Mesenchymal stem cell (in vitro differentiated cells and primary cell): ENCODE data around the gene NANOS1.

Source experiments
- DNase-seq: peaks from one replicate; pipeline ENCODE4 v3.0.0-alpha.2; 2013
- H2AFZ ChIP-seq: one replicate; pipeline ENCODE4 v1.6.1; 2013; ENCODE audit warnings: low read depth, mild to moderate bottlenecking, control low read depth, inconsistent platforms, low read length, moderate library complexity
- H2AK5ac ChIP-seq: 2 replicates; pipeline ENCODE4 v1.6.1; 2013; ENCODE audit warnings: low read length, moderate library complexity, mild to moderate bottlenecking, inconsistent platforms; ENCODE audit not compliant: severe bottlenecking
- H2BK120ac ChIP-seq: one replicate; pipeline ENCODE4 v1.6.1; 2013; ENCODE audit warnings: low read depth, mild to moderate bottlenecking, inconsistent platforms, low read length, moderate library complexity
- H2BK12ac ChIP-seq, 2 experiments: one replicate each; pipeline ENCODE4 v1.6.1; 2013; ENCODE audit warnings: inconsistent platforms in 2 of 2, low read length in 2 of 2, mild to moderate bottlenecking in 2 of 2, moderate library complexity in 2 of 2, control low read depth in 1 of 2
- H2BK15ac ChIP-seq: one replicate; pipeline ENCODE4 v1.6.1; 2013; ENCODE audit warnings: mild to moderate bottlenecking, low read depth, inconsistent platforms; ENCODE audit not compliant: poor library complexity, severe bottlenecking
- H2BK5ac ChIP-seq: 2 replicates; pipeline ENCODE4 v1.6.1; 2013; ENCODE audit warnings: low read depth, mild to moderate bottlenecking, low read length, control low read depth, inconsistent platforms; ENCODE audit not compliant: poor library complexity, severe bottlenecking
- H3K14ac ChIP-seq, 2 experiments: one replicate each; pipeline ENCODE4 v1.6.1; 2013; ENCODE audit warnings: inconsistent platforms in 2 of 2, low read length in 2 of 2, control low read depth in 1 of 2, mild to moderate bottlenecking in 1 of 2, moderate library complexity in 1 of 2
- H3K18ac ChIP-seq, 2 experiments: one replicate each; pipeline ENCODE4 v1.6.1; 2013; ENCODE audit warnings: inconsistent platforms in 2 of 2, low read length in 2 of 2, control low read depth in 1 of 2, low read depth in 1 of 2, mild to moderate bottlenecking in 1 of 2
- H3K23ac ChIP-seq, 2 experiments: one replicate each; pipeline ENCODE4 v1.6.1; 2013; ENCODE audit warnings: inconsistent platforms in 2 of 2, low read length in 2 of 2, mild to moderate bottlenecking in 2 of 2, moderate library complexity in 2 of 2, control low read depth in 1 of 2
- H3K27ac ChIP-seq: 2 replicates; pipeline ENCODE4 v1.5.1; 2013; ENCODE audit warnings: mild to moderate bottlenecking, moderate library complexity, low read length, control low read depth, inconsistent platforms; ENCODE audit not compliant: poor library complexity, severe bottlenecking
- H3K27me3 ChIP-seq, 2 experiments: 2 replicates each; pipeline versions ENCODE4 v1.6.1 to v1.7.0; 2013; ENCODE audit warnings: low read length in 2 of 2, mild to moderate bottlenecking in 2 of 2, moderate library complexity in 2 of 2, control low read depth in 1 of 2, inconsistent platforms in 1 of 2; ENCODE audit not compliant: control insufficient read depth in 1 of 2, insufficient read depth in 1 of 2
- H3K36me3 ChIP-seq, 2 experiments: 2 replicates each; pipeline versions ENCODE4 v1.6.1 to v1.7.0; 2013; ENCODE audit warnings: low read length in 2 of 2, control low read depth in 1 of 2, inconsistent platforms in 1 of 2, low read depth in 1 of 2, mild to moderate bottlenecking in 1 of 2; ENCODE audit not compliant: insufficient read depth in 2 of 2, control insufficient read depth in 1 of 2
- H3K4ac ChIP-seq, 2 experiments: one replicate each; pipeline ENCODE4 v1.6.1; 2013; ENCODE audit warnings: inconsistent platforms in 2 of 2, low read length in 2 of 2, mild to moderate bottlenecking in 2 of 2, moderate library complexity in 2 of 2, control low read depth in 1 of 2, low read depth in 1 of 2
- H3K4me1 ChIP-seq: 2 replicates; pipeline ENCODE4 v1.6.1; 2013; ENCODE audit warnings: low read depth, low read length, control low read depth; ENCODE audit not compliant: control insufficient read depth, insufficient read depth
- H3K4me2 ChIP-seq: 2 replicates; pipeline ENCODE4 v1.6.1; 2013; ENCODE audit warnings: low read length, mild to moderate bottlenecking, inconsistent platforms; ENCODE audit not compliant: poor library complexity, severe bottlenecking
- H3K4me3 ChIP-seq, 2 experiments: 2 replicates each; pipeline versions ENCODE4 v1.5.1 to v1.7.0; 2013; ENCODE audit warnings: low read length in 2 of 2, mild to moderate bottlenecking in 2 of 2, control low read depth in 1 of 2, low read depth in 1 of 2; ENCODE audit not compliant: insufficient read depth in 1 of 2
- H3K79me1 ChIP-seq: replicated peaks from 2 replicates; pipeline ENCODE4 v1.6.1; 2013; ENCODE audit warnings: mild to moderate bottlenecking, control low read depth, low read length, inconsistent platforms; ENCODE audit not compliant: poor library complexity, severe bottlenecking
- H3K9ac ChIP-seq: 2 replicates; pipeline ENCODE4 v1.7.0; 2013; ENCODE audit warnings: mild to moderate bottlenecking, low read length, moderate library complexity
- H3K9me3 ChIP-seq: 2 replicates; pipeline ENCODE4 v1.7.0; 2013; ENCODE audit warnings: mild to moderate bottlenecking, low read length; ENCODE audit not compliant: control insufficient read depth
- H4K8ac ChIP-seq: one replicate; pipeline ENCODE4 v1.6.1; 2013; ENCODE audit warnings: inconsistent platforms, mild to moderate bottlenecking, low read length, moderate library complexity
- H4K91ac ChIP-seq: one replicate; pipeline ENCODE4 v1.6.1; 2013; ENCODE audit warnings: mild to moderate bottlenecking, low read length, inconsistent platforms
- WGBS: methylation state at CpG from one replicate; pipeline ENCODE4 v1.1.7; 2013; ENCODE audit warnings: mixed read lengths; 5-methylcytosine and 5-hydroxymethylcytosine counted together

The NANOS1 gene

GRCh38 chr10:118986815-118987790 lies 42.4 kb upstream of the NANOS1 start:
- Histone ChIP-seq H3K4me1 (peaks cover 1% of the 10 kb centered on the region), H2BK120ac (no peak overlapping the region), H3K4me2 (no peak overlapping the region), H4K8ac (no peak overlapping the region), H4K91ac (no peak overlapping the region), H3K9me3 (peaks cover 24% of the 10 kb centered on the region), H2AFZ (no peak overlapping the region), H3K36me3 (no peaks in the 10 kb centered on the region), H3K27ac (no peak overlapping the region), H3K23ac (no peak overlapping the region), H3K9ac (no peak overlapping the region), H3K14ac (no peak overlapping the region), H3K4me3 (no peak overlapping the region), H2AK5ac (no peak overlapping the region), H3K79me1 (no peaks in the 10 kb centered on the region), H3K27me3 (peaks cover 7 to 15% of the 10 kb centered on the region in 2 experiments), H2BK12ac (no peak overlapping the region), H2BK15ac (no peak overlapping the region), H3K18ac (no peak overlapping the region), H3K4ac (no peak overlapping the region), H2BK5ac (no peak overlapping the region)
- no peak for DNase-seq
- 90% methylated on average over 4 of the region's 7 CpGs for WGBS

GRCh38 chr10:118990326-118990725 lies 39.2 kb upstream of the NANOS1 start:
- Histone ChIP-seq H3K4ac (no peak overlapping the region), H3K18ac (no peak overlapping the region), H3K9ac (no peak overlapping the region), H3K36me3 (no peaks in the 10 kb centered on the region), H2BK5ac (no peak overlapping the region), H3K14ac (no peak overlapping the region), H2BK120ac (no peak overlapping the region), H3K4me2 (no peak overlapping the region), H3K23ac (no peak overlapping the region), H3K27ac (no peak overlapping the region), H3K9me3 (peaks cover 13% of the 10 kb centered on the region), H3K27me3 (peaks cover 17 to 40% of the 10 kb centered on the region in 2 experiments), H4K91ac (no peak overlapping the region), H4K8ac (no peak overlapping the region), H2BK15ac (no peak overlapping the region), H2AFZ (no peak overlapping the region), H2AK5ac (no peak overlapping the region), H3K4me3 (no peak overlapping the region), H3K79me1 (no peaks in the 10 kb centered on the region), H2BK12ac (no peak overlapping the region), H3K4me1 (peaks cover 1% of the 10 kb centered on the region)
- no peak for DNase-seq
- no CpG with 5 or more reads among the region's 1 CpG for WGBS

- Histone ChIP-seq H3K4me3 (no peak overlapping the region), H3K4me1 (peaks cover 1% of the 10 kb centered on the region), H3K14ac (no peak overlapping the region), H3K4me2 (no peak overlapping the region), H2AFZ (no peak overlapping the region), H2AK5ac (no peak overlapping the region), H3K27me3 (peaks cover 17 to 40% of the 10 kb centered on the region in 2 experiments), H3K9ac (no peak overlapping the region), H3K4ac (no peak overlapping the region), H3K9me3 (peaks cover 2% of the 10 kb centered on the region), H3K36me3 (no peaks in the 10 kb centered on the region), H3K18ac (no peak overlapping the region), H2BK5ac (no peak overlapping the region), H3K27ac (no peak overlapping the region), H2BK15ac (no peak overlapping the region), H2BK12ac (no peak overlapping the region), H3K79me1 (no peaks in the 10 kb centered on the region), H3K23ac (no peak overlapping the region), H2BK120ac (no peak overlapping the region), H4K8ac (no peak overlapping the region), H4K91ac (no peak overlapping the region)
- WGBS, result 62% methylated on average over 2 of the region's 2 CpGs
- no peak for DNase-seq
These were observed 37.0 kb upstream of the NANOS1 start for GRCh38 chr10:118992496-118992895.

GRCh38 chr10:118993214-118993613 lies 36.3 kb upstream of the NANOS1 start:
- H3K27ac ChIP-seq, result no peak overlapping the region
- no peak overlapping the region for H2BK5ac ChIP-seq
- H3K23ac ChIP-seq, result no peak overlapping the region
- H3K9me3 ChIP-seq, result peaks cover 7% of the 10 kb centered on the region
- no peak overlapping the region for H2BK12ac ChIP-seq
- H3K27me3 ChIP-seq, result peaks cover 17 to 40% of the 10 kb centered on the region in 2 experiments
- DNase-seq, result no peak
- no peak overlapping the region for H2AK5ac ChIP-seq
- H3K14ac ChIP-seq, result no peak overlapping the region
- no peaks in the 10 kb centered on the region for H3K36me3 ChIP-seq
- no peak overlapping the region for H2AFZ ChIP-seq
- H4K8ac ChIP-seq, result no peak overlapping the region
- no peak overlapping the region for H2BK120ac ChIP-seq
- H3K9ac ChIP-seq, result no peak overlapping the region
- H3K4ac ChIP-seq, result no peak overlapping the region
- no peak overlapping the region for H2BK15ac ChIP-seq
- WGBS, result 98% methylated on average over 2 of the region's 3 CpGs
- peaks cover 1% of the 10 kb centered on the region for H3K4me1 ChIP-seq
- no peak overlapping the region for H3K18ac ChIP-seq
- H3K4me3 ChIP-seq, result no peak overlapping the region
- H4K91ac ChIP-seq, result no peak overlapping the region
- H3K4me2 ChIP-seq, result no peak overlapping the region
- H3K79me1 ChIP-seq, result no peaks in the 10 kb centered on the region
